SU-DHL-6 (cell line): ENCODE results near the gene ZRANB3.

Experiments
- H2AFZ ChIP-seq: fragments of 200-600 bp; sonication (generic); 2 replicates; pipeline ENCODE4 v1.6.1; 2014; ENCODE audit warnings: low read depth, mild to moderate bottlenecking, moderate library complexity, mixed read lengths, antibody characterized with exemption, low read length; ENCODE audit not compliant: severe bottlenecking
- H3F3A ChIP-seq: fragments of 200-600 bp; shearing (Covaris generic); 2 replicates; pipeline ENCODE4 v1.6.0; 2016; ENCODE audit warnings: antibody characterized with exemption, mild to moderate bottlenecking; ENCODE audit not compliant: insufficient read depth
- H3K27ac ChIP-seq: fragments of 200-600 bp; sonication (generic); 2 replicates; pipeline ENCODE4 v1.5.1; 2016; ENCODE audit warnings: low read depth, mild to moderate bottlenecking, low read length, moderate library complexity, mixed read lengths
- H3K27me3 ChIP-seq: fragments of 200-600 bp; sonication (generic), shearing (Covaris generic); 2 replicates; pipeline ENCODE4 v1.6.0; 2014; ENCODE audit warnings: mild to moderate bottlenecking, low read length
- H3K36me3 ChIP-seq: fragments of 200-600 bp; sonication (generic); 2 replicates; pipeline ENCODE4 v1.6.1; 2014; ENCODE audit warnings: mild to moderate bottlenecking, low read length, mixed read lengths
- H3K4me2 ChIP-seq: fragments of 300-600, 200-600 bp; shearing (Covaris generic), sonication (generic); 2 replicates; pipeline ENCODE4 v1.6.0; 2014; ENCODE audit warnings: low read length, low read depth, mild to moderate bottlenecking; ENCODE audit not compliant: poor library complexity, severe bottlenecking
- H3K4me3 ChIP-seq: fragments of 200-600 bp; sonication (generic); 2 replicates; pipeline ENCODE4 v1.5.1; 2014; ENCODE audit warnings: antibody characterized with exemption, low read length, mild to moderate bottlenecking, mixed read lengths; ENCODE audit not compliant: insufficient read depth, poor library complexity, severe bottlenecking
- H3K79me2 ChIP-seq: fragments of 200-600 bp; sonication (generic); 2 replicates; pipeline ENCODE4 v1.6.1; 2014; ENCODE audit warnings: mild to moderate bottlenecking, low read length, moderate library complexity; ENCODE audit not compliant: insufficient read depth
- H3K9ac ChIP-seq: fragments of 200-600 bp; sonication (generic); 2 replicates; pipeline ENCODE4 v1.7.0; 2014; ENCODE audit warnings: mild to moderate bottlenecking, low read length
- H3K9me2 ChIP-seq: fragments of 200-600 bp; sonication (generic); replicated peaks from 2 replicates; pipeline ENCODE4 v1.6.1; 2014; ENCODE audit warnings: low read length; ENCODE audit not compliant: insufficient read depth
- H3K9me3 ChIP-seq: fragments of 200-600 bp; sonication (generic); 2 replicates; pipeline ENCODE4 v1.6.1; 2014; ENCODE audit warnings: low read length, mixed read lengths; ENCODE audit not compliant: insufficient read depth
- H4K20me1 ChIP-seq: fragments of 200-600 bp; sonication (generic); 2 replicates; pipeline ENCODE4 v1.6.1; 2014; ENCODE audit warnings: low read depth, mild to moderate bottlenecking, antibody characterized with exemption, low read length, moderate library complexity, mixed read lengths
- CTCF ChIP-seq: fragments of 200-600 bp; sonication (generic); IDR thresholded peaks from one replicate; pipeline ENCODE4 v1.5.1; 2017; ENCODE audit warnings: antibody characterized with exemption, mild to moderate bottlenecking, low read length, moderate library complexity; ENCODE audit not compliant: insufficient read depth, poor library complexity, severe bottlenecking
- EZH2phosphoT487 ChIP-seq: fragments of 200-600 bp; sonication (generic), shearing (Covaris generic); conservative IDR thresholded peaks from 2 replicates; pipeline ENCODE4 v1.6.1; 2018; ENCODE audit warnings: mild to moderate bottlenecking, antibody characterized with exemption, low read length, moderate library complexity, mixed read lengths

ZRANB3 gene

DNA sequence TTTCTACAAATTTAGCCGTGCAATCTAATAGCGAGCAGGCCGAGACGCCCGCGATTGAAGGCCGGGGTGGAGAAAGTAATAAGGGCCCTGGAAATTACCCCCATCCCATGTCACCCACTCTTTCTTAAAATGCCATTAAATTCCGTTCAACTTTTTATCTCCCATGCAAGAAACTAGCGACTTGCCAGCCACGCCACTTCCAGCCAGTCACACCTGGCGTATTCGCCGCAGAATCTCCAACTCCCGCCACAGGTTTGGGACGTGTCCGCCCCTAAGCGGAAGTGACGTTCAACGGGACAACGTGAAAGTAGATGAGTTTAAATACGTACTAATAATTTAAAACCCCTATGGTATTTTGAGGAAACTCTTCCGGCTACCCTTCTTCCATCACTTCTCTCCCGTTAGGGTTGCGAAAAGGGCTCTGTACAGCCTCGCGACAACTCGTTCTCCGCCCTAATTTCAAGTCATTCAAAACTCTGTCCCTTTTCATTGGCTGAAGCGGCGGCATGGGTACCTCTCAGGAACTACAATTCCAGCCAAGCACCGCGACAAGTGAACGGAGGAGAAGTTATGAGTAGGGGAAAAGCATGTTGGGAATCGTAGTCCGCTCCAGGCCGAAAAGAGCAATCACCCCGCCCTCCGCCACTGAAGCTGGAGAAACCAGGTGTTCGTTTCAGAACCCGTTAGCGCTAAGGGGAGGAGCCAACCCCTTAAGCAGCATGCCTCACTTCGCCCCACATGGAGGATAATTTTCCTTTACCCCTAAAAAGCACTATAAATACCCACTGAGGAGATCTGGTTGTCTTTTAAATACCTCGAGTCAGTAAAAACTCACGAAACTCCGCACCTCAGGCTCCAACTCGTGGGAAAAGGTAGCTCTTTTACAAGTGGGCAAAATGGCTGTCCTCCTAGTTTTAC lies at the start of gene ZRANB3:
Gene ZRANB3 (minus strand): TSS at position 906 of the 918 bp plus-strand sequence.
- H2AFZ ChIP-seq: peak within 1 kb of the TSS; percentile 65
- peaks cover 5% of the 10 kb centered on the region; the same call in 1 of the 2 replicates for H3F3A ChIP-seq
- H4K20me1 ChIP-seq: peaks cover 15% of the 10 kb centered on the region; the same call in 1 of the 2 replicates
- H3K79me2 ChIP-seq: peaks cover 75% of the 10 kb centered on the region
- peak within 1 kb of the TSS; percentile 85 for H3K4me2 ChIP-seq
- H3K27me3 ChIP-seq: no peaks in the 10 kb centered on the region
- no peaks in the 10 kb centered on the region for H3K9me2 ChIP-seq
- H3K9me3 ChIP-seq: no peaks in the 10 kb centered on the region
- no peaks in the 10 kb centered on the region for H3K36me3 ChIP-seq
- TF ChIP-seq CTCF: no peak
- H3K27ac ChIP-seq: peak within 1 kb of the TSS; percentile 81
- H3K4me3 ChIP-seq: peak within 1 kb of the TSS; percentile 96
- peak within 1 kb of the TSS; percentile 88 for H3K9ac ChIP-seq

- Histone ChIP-seq H3K79me2 (peaks cover 9% of the 10 kb centered on the region; the same call in 1 of the 2 replicates), H3F3A (peaks cover 5% of the 10 kb centered on the region; the same call in 1 of the 2 replicates), H4K20me1 (no peaks in the 10 kb centered on the region), H3K9ac (no peak overlapping the region), H3K27ac (no peak overlapping the region), H3K9me3 (no peaks in the 10 kb centered on the region), H3K9me2 (no peaks in the 10 kb centered on the region), H3K36me3 (0 out of 2 replicates have a peak, but pooled peaks cover 12% of the 10 kb centered on the region), H3K27me3 (no peaks in the 10 kb centered on the region), H2AFZ (no peak overlapping the region), H3K4me2 (no peak overlapping the region), H3K4me3 (no peak overlapping the region)
- TF ChIP-seq CTCF: no peak
- TF ChIP-seq EZH2phosphoT487: no peak
Measured at GRCh38 chr2:135573620-135574019, 42.6 kb upstream of the ZRANB3 start.

GRCh38 chr2:135570884-135571283 lies 39.9 kb upstream of the ZRANB3 start:
- Histone ChIP-seq H3K9me2 (no peaks in the 10 kb centered on the region), H2AFZ (no peak overlapping the region), H3K27me3 (no peaks in the 10 kb centered on the region), H3K27ac (no peak overlapping the region), H3K4me3 (no peak overlapping the region), H3K36me3 (0 out of 2 replicates have a peak, but pooled peaks cover 12% of the 10 kb centered on the region), H4K20me1 (no peaks in the 10 kb centered on the region), H3K9ac (no peak overlapping the region), H3K4me2 (no peak overlapping the region), H3K79me2 (peaks cover 33% of the 10 kb centered on the region; the same call in 1 of the 2 replicates), H3K9me3 (no peaks in the 10 kb centered on the region), H3F3A (peaks cover 4% of the 10 kb centered on the region; the same call in 1 of the 2 replicates)
- TF ChIP-seq CTCF (no peak), EZH2phosphoT487 (no peak)
